ENCODE data around the gene PAK4. TPM values are rescaled to one million over a fixed set of nuclear protein-coding genes. Genes with fewer than 3 reads are reported as not detected.
"Not testable (repeated sequence)": the region's sequence is repeated elsewhere in the genome, so short reads cannot be mapped to it uniquely, and the experiment has no call there.

Gene PAK4
- total RNA-seq, 1 donor from 2014 or later, result 7.6 TPM

DNA sequence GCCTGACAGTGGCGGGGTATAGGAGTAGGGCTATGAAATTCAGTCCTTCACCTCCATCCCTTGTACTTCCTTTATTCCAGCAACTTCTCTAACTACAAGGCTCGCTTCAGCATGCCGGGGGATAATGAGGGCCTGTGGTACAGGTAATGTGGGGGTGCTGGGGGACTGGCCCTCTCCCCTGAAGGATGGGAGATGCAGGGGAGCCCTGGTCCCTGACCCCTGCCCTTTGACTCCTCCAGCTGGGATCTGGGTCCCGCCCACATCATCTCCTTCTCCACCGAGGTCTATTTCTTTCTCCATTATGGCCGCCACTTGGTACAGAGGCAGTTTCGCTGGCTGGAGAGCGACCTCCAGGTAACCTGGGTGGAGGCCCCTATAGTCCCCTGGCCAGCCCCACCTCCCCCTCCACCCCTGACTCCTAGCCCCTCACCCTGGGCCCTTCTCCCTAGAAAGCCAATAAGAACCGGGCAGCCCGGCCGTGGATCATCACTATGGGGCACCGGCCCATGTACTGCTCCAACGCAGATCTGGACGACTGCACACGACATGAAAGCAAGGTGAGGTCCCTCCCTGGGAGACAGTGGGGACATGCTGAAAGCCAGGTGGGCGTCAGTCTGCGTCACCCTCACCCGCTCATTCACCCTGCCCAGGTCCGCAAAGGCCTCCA is 25.0 kb upstream of the PAK4 start:
- DNase-seq (ENCODE audit: low read depth, low spot score), result no peak

GRCh38 chr19:39103151-39103550 is 22.4 kb upstream of the PAK4 start:
- no peak for DNase-seq (ENCODE audit: low read depth, low spot score)

DNA sequence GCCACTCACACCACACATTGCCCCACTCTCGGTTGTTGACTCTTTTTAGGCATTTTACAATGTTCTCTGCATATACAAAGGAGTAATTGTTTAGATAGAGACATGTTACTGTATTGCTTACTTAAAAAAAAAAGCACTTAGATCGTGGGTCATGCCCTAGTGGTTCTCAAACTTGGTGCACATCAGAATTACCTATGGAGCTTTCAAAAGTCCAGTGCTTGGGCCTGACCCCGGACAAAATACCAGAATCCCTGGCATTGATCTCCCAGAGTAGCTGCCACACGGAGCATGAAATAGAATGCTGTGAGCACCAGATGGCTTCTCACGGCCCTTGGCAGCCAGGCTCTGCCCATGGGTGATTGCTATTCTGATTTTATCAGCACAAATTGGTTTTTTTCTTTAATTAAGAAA is 21.4 kb upstream of the PAK4 start:
- DNase-seq (ENCODE audit: low read depth, low spot score), result no peak

- no peak for DNase-seq (ENCODE audit: low read depth, low spot score)
Measured at GRCh38 chr19:39106194-39106593, 19.4 kb upstream of the PAK4 start.

- no peak for DNase-seq (ENCODE audit: low read depth, low spot score)
Measured at GRCh38 chr19:39109641-39110040, 15.9 kb upstream of the PAK4 start.

- DNase-seq (ENCODE audit: low read depth, low spot score), result no peak
Measured at GRCh38 chr19:39110263-39110967, 15.2 kb upstream of the PAK4 start.

DNA sequence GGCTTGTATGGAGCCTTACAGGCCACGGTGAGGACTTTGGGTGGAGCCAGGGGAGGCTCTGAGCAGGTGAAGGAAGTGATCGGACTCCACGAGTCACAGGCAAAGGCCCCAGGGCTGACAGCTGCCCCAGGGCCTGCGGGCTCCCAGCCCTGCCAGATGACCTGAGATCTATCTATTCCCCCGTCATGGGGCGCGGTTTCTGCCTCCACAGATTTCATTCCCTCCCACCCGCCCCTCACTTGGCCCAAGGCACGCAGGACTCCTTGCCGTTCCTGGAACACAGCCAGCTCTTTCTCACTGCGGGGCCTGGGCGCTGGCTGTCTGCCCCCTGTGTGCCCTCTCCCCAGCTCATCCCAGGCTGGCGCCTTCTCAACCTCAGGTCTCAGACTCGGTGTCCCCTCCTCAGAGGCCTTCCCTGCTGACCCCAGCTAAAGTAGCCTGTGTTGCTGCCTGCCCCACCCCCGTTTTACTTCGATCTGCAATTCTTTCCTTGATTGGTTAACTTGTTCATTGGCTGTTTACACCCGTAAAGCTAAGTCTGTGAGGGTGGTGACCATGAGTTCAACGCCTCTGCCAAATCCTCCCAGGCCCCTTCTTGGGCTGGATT is 13.9 kb upstream of the PAK4 start:
- DNase-seq (ENCODE audit: low read depth, low spot score), result no peak

DNA sequence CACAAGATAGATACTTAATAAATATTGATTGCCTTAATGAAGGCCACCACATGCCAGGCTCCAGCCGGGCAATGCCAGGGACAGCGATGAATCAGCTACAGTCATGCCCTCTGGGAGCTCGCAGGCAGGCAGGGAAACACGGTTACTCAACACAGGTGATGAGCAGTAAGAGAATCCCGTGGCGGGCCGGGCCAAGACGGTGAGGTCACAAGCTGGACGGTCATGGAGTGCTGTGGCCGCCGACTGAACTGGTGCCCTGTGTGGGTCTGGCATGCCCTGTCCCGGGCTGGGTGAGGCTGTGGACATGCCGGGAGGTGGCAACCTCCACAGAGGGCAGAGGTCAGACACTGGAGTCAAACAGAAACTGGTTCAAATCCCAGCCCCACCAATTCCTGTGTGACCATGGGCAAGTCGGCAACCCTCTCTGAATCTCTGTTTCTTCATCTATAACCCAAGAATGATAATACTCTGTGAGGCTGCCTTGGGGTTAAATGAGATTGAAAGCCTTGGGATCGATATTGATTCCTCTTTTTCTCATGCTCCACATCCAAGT is 13.2 kb upstream of the PAK4 start:
- no peak for DNase-seq (ENCODE audit: low read depth, low spot score)

DNA sequence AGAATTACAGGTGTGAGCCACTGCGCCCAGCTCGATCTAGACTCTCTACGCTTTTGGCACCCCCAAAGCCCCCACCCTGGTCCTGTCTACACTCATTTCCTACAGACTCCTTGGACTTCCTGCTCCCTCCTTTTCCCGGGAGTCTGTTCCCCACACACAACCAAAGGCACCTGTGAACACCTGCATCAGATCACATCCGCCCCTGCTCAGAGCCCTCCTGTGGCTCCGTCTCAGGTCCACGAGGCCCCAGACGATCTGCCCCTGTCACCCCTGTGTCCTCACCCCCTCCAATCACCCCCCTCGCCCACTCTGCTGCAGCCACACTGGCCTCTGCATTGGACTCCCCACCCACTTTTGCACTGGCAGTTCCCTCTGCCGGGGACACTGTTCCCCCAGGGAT is 12.4 kb upstream of the PAK4 start:
- no peak for DNase-seq (ENCODE audit: low read depth, low spot score)

DNA sequence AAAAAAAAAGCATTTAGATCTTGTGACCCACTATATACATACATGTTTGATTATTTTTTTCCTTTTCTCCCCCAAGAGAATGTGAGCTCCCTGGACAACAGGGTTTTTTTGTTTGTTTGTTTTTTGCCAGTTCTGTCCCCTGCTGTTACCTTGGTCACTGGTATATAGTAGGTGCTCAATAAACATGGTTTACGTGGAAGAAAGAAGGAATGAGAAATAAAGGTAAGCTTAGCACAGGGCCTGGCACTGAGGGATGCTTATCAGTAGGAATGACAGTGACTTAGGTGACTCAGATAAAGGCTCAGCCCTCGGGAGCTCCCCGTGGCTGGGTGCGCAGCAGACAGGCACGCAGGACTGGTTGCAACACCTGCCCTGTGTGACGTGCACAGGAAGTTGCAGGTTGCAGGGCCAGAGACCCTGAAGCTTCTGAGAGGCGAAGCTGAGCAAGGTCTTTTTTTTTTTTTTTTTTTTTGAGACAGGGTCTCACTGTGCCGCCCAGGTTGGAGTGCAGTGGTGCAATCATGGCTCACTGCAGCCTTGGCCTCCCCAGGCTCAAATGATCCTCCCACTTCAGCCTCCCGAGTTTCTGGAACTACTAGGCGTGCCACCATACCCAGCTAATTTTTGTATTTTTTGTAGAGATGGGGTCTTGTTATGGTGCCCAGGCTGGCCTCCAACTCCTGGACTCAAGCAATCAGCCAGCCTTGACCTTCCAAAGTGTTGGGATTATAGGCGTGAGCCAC is 10.3 kb upstream of the PAK4 start:
- DNase-seq (ENCODE audit: low read depth, low spot score), result no peak

DNA sequence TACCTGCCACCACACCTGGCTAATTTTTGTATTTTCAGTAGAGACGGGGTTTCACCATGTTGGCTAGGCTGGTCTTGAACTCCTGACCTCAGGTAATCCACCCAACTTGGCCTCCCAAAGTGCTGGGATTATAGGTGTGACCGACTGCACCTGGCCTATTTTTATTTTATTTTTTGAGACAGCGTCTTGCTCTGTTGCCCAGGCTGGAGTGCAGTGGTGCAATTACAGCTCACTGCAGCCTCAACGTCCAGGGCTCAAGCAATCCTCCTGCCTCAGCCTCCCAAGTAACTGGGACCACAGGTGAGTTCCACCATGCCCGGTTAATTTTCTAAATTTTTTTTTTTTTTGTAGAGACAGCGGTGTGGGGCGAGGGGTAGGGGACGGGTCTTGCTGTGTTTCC is 8.6 kb upstream of the PAK4 start:
- DNase-seq (ENCODE audit: low read depth, low spot score), result not testable (repeated sequence)

- no peak for DNase-seq (ENCODE audit: low read depth, low spot score)
Measured at GRCh38 chr19:39119830-39120229, 5.8 kb upstream of the PAK4 start.

DNA sequence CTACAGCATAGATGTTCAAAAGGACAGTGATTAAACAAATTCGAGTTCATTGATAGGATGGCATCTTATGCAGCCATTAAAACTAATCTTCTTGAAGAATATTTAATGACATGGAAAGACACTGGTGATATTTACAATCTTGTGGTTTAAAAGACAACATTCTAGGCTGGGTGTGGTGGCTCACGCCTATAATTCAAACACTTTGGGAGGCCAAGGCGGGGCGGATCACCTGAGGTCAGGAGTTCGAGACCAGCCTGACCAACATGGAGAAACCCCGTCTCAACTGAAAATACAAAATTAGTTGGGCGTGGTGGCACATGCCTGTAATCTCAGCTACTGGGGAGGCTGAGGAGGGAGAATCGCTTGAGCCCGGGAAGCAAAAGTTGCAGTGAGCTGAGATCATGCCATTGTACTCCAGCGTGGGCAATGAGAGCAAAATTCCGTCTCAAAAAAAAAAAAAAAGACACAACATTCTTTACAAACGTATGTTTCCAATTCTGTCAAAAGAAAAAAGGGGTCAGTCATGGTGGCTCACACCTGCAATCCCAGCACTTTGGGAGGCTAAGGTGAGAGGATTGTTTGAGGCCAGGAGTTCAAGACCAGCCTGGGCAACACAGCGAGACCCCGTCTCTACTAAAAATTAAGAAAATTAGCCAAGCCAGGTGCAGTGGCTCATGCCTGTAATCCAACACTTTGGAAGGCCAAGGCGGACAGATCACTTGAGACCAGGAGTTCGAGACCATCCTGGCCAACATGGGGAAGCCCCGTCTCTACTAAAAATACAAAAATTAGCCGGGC is 2.5 kb upstream of the PAK4 start:
- DNase-seq (ENCODE audit: low read depth, low spot score), result no peak

- no peak for DNase-seq (ENCODE audit: low read depth, low spot score)
Measured at GRCh38 chr19:39124136-39124764, 1.3 kb upstream of the PAK4 start.

- no peak for DNase-seq (ENCODE audit: low read depth, low spot score)
Measured at GRCh38 chr19:39125199-39125553, 410 bp upstream of the PAK4 start.

- DNase-seq (ENCODE audit: low read depth, low spot score), result no peak
Measured at GRCh38 chr19:39126312-39127187, 964 bp downstream of the PAK4 start.

- DNase-seq (ENCODE audit: low read depth, low spot score), result no peak
Measured at GRCh38 chr19:39127812-39128515, 2.4 kb downstream of the PAK4 start.

GRCh38 chr19:39128516-39129079 is 3.0 kb downstream of the PAK4 start:
- no peak for DNase-seq (ENCODE audit: low read depth, low spot score)

- no peak for DNase-seq (ENCODE audit: low read depth, low spot score)
Measured at GRCh38 chr19:39129116-39129515, 3.5 kb downstream of the PAK4 start.
